ENCODE results near the gene COMMD6. TPM values are rescaled to one million over a fixed set of nuclear protein-coding genes. Genes with fewer than 3 reads are reported as not detected.

Gene COMMD6
- total and polyA plus RNA-seq, 8 donors = 15.4 to 372 (median 152) TPM

- TF ChIP-seq CTCF (IDR thresholded peaks at IDR 0.05) = no peak
- no peak for TF ChIP-seq POLR2AphosphoS5 (IDR thresholded peaks at IDR 0.05)
- TF ChIP-seq POLR2A (IDR thresholded peaks at IDR 0.05) = no peak
- TF ChIP-seq EP300 (IDR thresholded peaks at IDR 0.05) = no peak
- 82 to 93% (median 91%) methylated on average over 5 of the region's 5 CpGs for WGBS, 5 donors
- intact Hi-C loops (cut with DNase I; ENCODE audit: low total_unique reads) = no loop called here
- no peak for DNase-seq
- no peak overlapping the region for H3K4me3 ChIP-seq
- no peaks in the 10 kb centered on the region for H3K4me1 ChIP-seq
- no peaks in the 10 kb centered on the region for H3K9me3 ChIP-seq
- H3K27ac ChIP-seq = no peak overlapping the region
- no peaks in the 10 kb centered on the region for H3K27me3 ChIP-seq
- no peaks in the 10 kb centered on the region for H3K36me3 ChIP-seq
These were observed 24.4 kb downstream of the COMMD6 start for GRCh38 chr13:75513271-75513670.

- no peak overlapping the region for H3K27ac ChIP-seq
- TF ChIP-seq POLR2AphosphoS5 (IDR thresholded peaks at IDR 0.05) (no peak), POLR2A (IDR thresholded peaks at IDR 0.05) (no peak), EP300 (IDR thresholded peaks at IDR 0.05) (no peak), CTCF (IDR thresholded peaks at IDR 0.05) (no peak)
- H3K4me3 ChIP-seq = no peak overlapping the region
- H3K4me1 ChIP-seq = no peaks in the 10 kb centered on the region
- H3K36me3 ChIP-seq = no peaks in the 10 kb centered on the region
- H3K9me3 ChIP-seq = no peaks in the 10 kb centered on the region
- intact Hi-C loops (cut with DNase I; ENCODE audit: low total_unique reads) = no loop called here
- DNase-seq = peak in 1 of 2 donors; percentile 37
- 77 to 88% (median 85%) methylated on average over 3 of the region's 3 CpGs for WGBS, 5 donors
- H3K27me3 ChIP-seq = no peaks in the 10 kb centered on the region
These were observed 25.4 kb downstream of the COMMD6 start for GRCh38 chr13:75512253-75512652.

GRCh38 chr13:75511051-75511625 lies 26.5 kb downstream of the COMMD6 start:
- Histone ChIP-seq H3K4me1 (no peaks in the 10 kb centered on the region), H3K27ac (no peak overlapping the region), H3K9me3 (no peaks in the 10 kb centered on the region), H3K27me3 (no peaks in the 10 kb centered on the region), H3K36me3 (no peaks in the 10 kb centered on the region), H3K4me3 (no peak overlapping the region)
- intact Hi-C loops (cut with DNase I; ENCODE audit: low total_unique reads) = no loop called here
- DNase-seq = no peak
- TF ChIP-seq POLR2A (IDR thresholded peaks at IDR 0.05) (no peak), POLR2AphosphoS5 (IDR thresholded peaks at IDR 0.05) (no peak), EP300 (IDR thresholded peaks at IDR 0.05) (no peak), CTCF (IDR thresholded peaks at IDR 0.05) (no peak)
- WGBS, 5 donors = 77 to 91% (median 80%) methylated on average over 3 of the region's 3 CpGs

- H3K27me3 ChIP-seq = no peaks in the 10 kb centered on the region
- DNase-seq = no peak
- no peak overlapping the region for H3K4me3 ChIP-seq
- no peak overlapping the region for H3K27ac ChIP-seq
- 90 to 92% (median 91%) methylated on average over 2 to 6 of the region's 6 CpGs for WGBS, 5 donors
- intact Hi-C loops (cut with DNase I; ENCODE audit: low total_unique reads) = no loop called here
- no peaks in the 10 kb centered on the region for H3K4me1 ChIP-seq
- no peaks in the 10 kb centered on the region for H3K9me3 ChIP-seq
- TF ChIP-seq POLR2A (IDR thresholded peaks at IDR 0.05) = no peak
- TF ChIP-seq EP300 (IDR thresholded peaks at IDR 0.05) = no peak
- TF ChIP-seq CTCF (IDR thresholded peaks at IDR 0.05) = no peak
- no peak for TF ChIP-seq POLR2AphosphoS5 (IDR thresholded peaks at IDR 0.05)
- no peaks in the 10 kb centered on the region for H3K36me3 ChIP-seq
These were observed 29.6 kb downstream of the COMMD6 start for GRCh38 chr13:75508002-75508548.

Data from stomach (tissue), 9 donors.